Loucy (cell line): Measurements from ENCODE around the gene ADH5.

ENCODE experiments used
- H2AFZ ChIP-seq: fragments of 200-600 bp; sonication (generic); 2 replicates; pipeline ENCODE4 v1.6.0; 2016; ENCODE audit warnings: antibody characterized with exemption, mild to moderate bottlenecking, low read length, moderate library complexity
- H3F3A ChIP-seq: fragments of 200-600 bp; 2 replicates; pipeline ENCODE4 v1.6.0; 2016; ENCODE audit warnings: antibody characterized with exemption, low read depth, mild to moderate bottlenecking
- H3K27me3 ChIP-seq: fragments of 200-600 bp; sonication (generic); 2 replicates; pipeline ENCODE4 v1.6.1; 2014; ENCODE audit warnings: low read length, mild to moderate bottlenecking; ENCODE audit not compliant: insufficient read depth, poor library complexity, severe bottlenecking
- H3K36me3 ChIP-seq: fragments of 200-600 bp; sonication (generic); 2 replicates; pipeline ENCODE4 v1.6.1; 2016; ENCODE audit warnings: low read length; ENCODE audit not compliant: insufficient read depth
- H3K4me1 ChIP-seq: fragments of 200-600 bp; sonication (generic); 2 replicates; pipeline ENCODE4 v1.5.1; 2014; ENCODE audit warnings: low read length, mild to moderate bottlenecking; ENCODE audit not compliant: insufficient read depth, poor library complexity, severe bottlenecking
- H3K4me2 ChIP-seq: fragments of 200-600 bp; sonication (generic); 2 replicates; pipeline ENCODE4 v1.6.0; 2014; ENCODE audit warnings: antibody characterized with exemption, low read length, low read depth, mild to moderate bottlenecking; ENCODE audit not compliant: poor library complexity, severe bottlenecking
- H3K4me3 ChIP-seq: fragments of 200-600 bp; sonication (generic); 2 replicates; pipeline ENCODE4 v1.5.1; 2014; ENCODE audit warnings: low read length, mild to moderate bottlenecking, mixed read lengths; ENCODE audit not compliant: poor library complexity, severe bottlenecking
- H3K79me2 ChIP-seq: fragments of 200-600 bp; sonication (generic); 2 replicates; pipeline ENCODE4 v1.6.1; 2014; ENCODE audit warnings: low read length; ENCODE audit not compliant: insufficient read depth
- H3K9ac ChIP-seq: fragments of 200-600 bp; sonication (generic); 2 replicates; pipeline ENCODE4 v1.6.0; 2014; ENCODE audit warnings: mild to moderate bottlenecking, low read depth, low read length, moderate library complexity; ENCODE audit not compliant: poor library complexity, severe bottlenecking
- H3K9me2 ChIP-seq: fragments of 200-600 bp; sonication (generic); replicated peaks from 2 replicates; pipeline ENCODE4 v1.6.1; 2016; ENCODE audit warnings: low read depth, low read length, mixed read lengths
- H3K9me3 ChIP-seq: fragments of 200-600 bp; sonication (generic); 2 replicates; pipeline ENCODE4 v1.6.1; 2014; ENCODE audit warnings: mild to moderate bottlenecking, antibody characterized with exemption, low read length, low read depth; ENCODE audit not compliant: insufficient read depth
- H4K20me1 ChIP-seq: fragments of 200-600 bp; sonication (generic); 2 replicates; pipeline ENCODE4 v1.6.0; 2014; ENCODE audit warnings: antibody characterized with exemption, low read length, mild to moderate bottlenecking; ENCODE audit not compliant: insufficient read depth, poor library complexity, severe bottlenecking
- CTCF ChIP-seq: fragments of 200-600 bp; sonication (generic); conservative IDR thresholded peaks from 2 replicates; pipeline ENCODE4 v1.5.1; 2014; ENCODE audit warnings: mild to moderate bottlenecking, antibody characterized with exemption, low read length
- EZH2phosphoT487 ChIP-seq: fragments of 200-600 bp; IDR thresholded peaks from 2 replicates; pipeline ENCODE4 v1.6.1; 2018; ENCODE audit warnings: antibody characterized with exemption, mild to moderate bottlenecking, moderate library complexity, borderline replicate concordance

The ADH5 gene

GRCh38 chr4:99088481-99089365 is at the start of gene ADH5:
Gene ADH5 (minus strand): TSS chr4:99088788. CDS start chr4:99088700, 88 bp downstream.
- Histone ChIP-seq H3K9ac (peak within 1 kb of the TSS; percentile 91), H4K20me1 (peaks cover 13% of the 10 kb centered on the region), H2AFZ (peak within 1 kb of the TSS; percentile 87), H3K4me3 (peak within 1 kb of the TSS; percentile 99), H3K36me3 (peaks cover 13% of the 10 kb centered on the region; the same call in 1 of the 2 replicates), H3K79me2 (peaks cover 56% of the 10 kb centered on the region), H3K27me3 (no peaks in the 10 kb centered on the region), H3K9me3 (no peaks in the 10 kb centered on the region), H3K4me2 (peak within 1 kb of the TSS; percentile 90), H3K9me2 (no peaks in the 10 kb centered on the region), H3K4me1 (peaks cover 44% of the 10 kb centered on the region), H3F3A (no peaks in the 10 kb centered on the region)
- TF ChIP-seq EZH2phosphoT487 = no peak
- no peak for TF ChIP-seq CTCF

GRCh38 chr4:99136329-99136728 is 47.7 kb upstream of the ADH5 start:
- Histone ChIP-seq H3K9ac (no peak overlapping the region), H3K36me3 (no peaks in the 10 kb centered on the region), H3K79me2 (no peaks in the 10 kb centered on the region), H2AFZ (no peak overlapping the region), H3K9me3 (no peaks in the 10 kb centered on the region), H3F3A (no peaks in the 10 kb centered on the region), H3K9me2 (no peaks in the 10 kb centered on the region), H3K4me1 (no peaks in the 10 kb centered on the region), H3K4me3 (no peak overlapping the region), H4K20me1 (no peaks in the 10 kb centered on the region), H3K4me2 (no peak overlapping the region), H3K27me3 (no peaks in the 10 kb centered on the region)
- TF ChIP-seq CTCF (no peak), EZH2phosphoT487 (no peak)

GRCh38 chr4:99135541-99136162 is 47.1 kb upstream of the ADH5 start:
- Histone ChIP-seq H2AFZ (no peak overlapping the region), H3K79me2 (no peaks in the 10 kb centered on the region), H3K36me3 (no peaks in the 10 kb centered on the region), H3K9me2 (no peaks in the 10 kb centered on the region), H3F3A (no peaks in the 10 kb centered on the region), H3K4me1 (no peaks in the 10 kb centered on the region), H4K20me1 (no peaks in the 10 kb centered on the region), H3K4me3 (no peak overlapping the region), H3K27me3 (no peaks in the 10 kb centered on the region), H3K9ac (no peak overlapping the region), H3K4me2 (no peak overlapping the region), H3K9me3 (no peaks in the 10 kb centered on the region)
- TF ChIP-seq EZH2phosphoT487 = no peak
- no peak for TF ChIP-seq CTCF
